ENCODE results near the gene TMEM187.
"Not testable (repeated sequence)": the region's sequence is repeated elsewhere in the genome, so short reads cannot be mapped to it uniquely, and the experiment has no call there.

Gene TMEM187

GRCh38 chrX:153991013-153991580 lies 18.5 kb downstream of the TMEM187 start:
- no peaks in the 10 kb centered on the region for H3K4me1 ChIP-seq (ENCODE audit: control insufficient read depth, insufficient read depth, low read length, poor library complexity, severe bottlenecking)
- no peak overlapping the region for H3K4me3 ChIP-seq (ENCODE audit: extremely low read depth, insufficient read depth, low read length, poor library complexity, severe bottlenecking)
- no peak overlapping the region for H3K27ac ChIP-seq (ENCODE audit: low read depth, low read length, severe bottlenecking)
- no CpG with 5 or more reads among the region's 3 CpGs for WGBS, 2 experiments (ENCODE audit: insufficient coverage in 2 of 2)
- no peaks in the 10 kb centered on the region for H3K36me3 ChIP-seq (ENCODE audit: control insufficient read depth, insufficient read depth, low read length)
- no peaks in the 10 kb centered on the region for H3K9me3 ChIP-seq (ENCODE audit: control insufficient read depth, low read length)

GRCh38 chrX:153992180-153992579 lies 19.6 kb downstream of the TMEM187 start:
- no peaks in the 10 kb centered on the region for H3K9me3 ChIP-seq (ENCODE audit: control insufficient read depth, low read length)
- no peak overlapping the region for H3K27ac ChIP-seq (ENCODE audit: low read depth, low read length, severe bottlenecking)
- 67 to 100% methylated on average over 1 to 2 of the region's 8 CpGs for WGBS, 2 experiments (ENCODE audit: insufficient coverage in 2 of 2)
- no peak overlapping the region for H3K4me3 ChIP-seq (ENCODE audit: extremely low read depth, insufficient read depth, low read length, poor library complexity, severe bottlenecking)
- H3K4me1 ChIP-seq (ENCODE audit: control insufficient read depth, insufficient read depth, low read length, poor library complexity, severe bottlenecking), result no peaks in the 10 kb centered on the region
- H3K36me3 ChIP-seq (ENCODE audit: control insufficient read depth, insufficient read depth, low read length), result no peaks in the 10 kb centered on the region

GRCh38 chrX:153993079-153993478 lies 20.5 kb downstream of the TMEM187 start:
- no peak overlapping the region for H3K4me3 ChIP-seq (ENCODE audit: extremely low read depth, insufficient read depth, low read length, poor library complexity, severe bottlenecking)
- H3K27ac ChIP-seq (ENCODE audit: low read depth, low read length, severe bottlenecking), result no peak overlapping the region
- H3K9me3 ChIP-seq (ENCODE audit: control insufficient read depth, low read length), result no peaks in the 10 kb centered on the region
- WGBS, 2 experiments (ENCODE audit: insufficient coverage in 2 of 2), result 94 to 96% methylated on average over 5 to 8 of the region's 12 CpGs
- no peaks in the 10 kb centered on the region for H3K36me3 ChIP-seq (ENCODE audit: control insufficient read depth, insufficient read depth, low read length)
- H3K4me1 ChIP-seq (ENCODE audit: control insufficient read depth, insufficient read depth, low read length, poor library complexity, severe bottlenecking), result no peaks in the 10 kb centered on the region

- Histone ChIP-seq H3K27ac (ENCODE audit: low read depth, low read length, severe bottlenecking) (no peak overlapping the region), H3K4me1 (ENCODE audit: control insufficient read depth, insufficient read depth, low read length, poor library complexity, severe bottlenecking) (no peaks in the 10 kb centered on the region)
- 92% methylated on average over 2 of the region's 10 CpGs; no CpG with 5 or more reads in 1 of the 2 experiments for WGBS, 2 experiments (ENCODE audit: insufficient coverage in 2 of 2)
Measured at GRCh38 chrX:153993978-153994377, 21.4 kb downstream of the TMEM187 start.

GRCh38 chrX:153994398-153994797 lies 21.8 kb downstream of the TMEM187 start:
- no CpG with 5 or more reads among the region's 5 CpGs for WGBS, 2 experiments (ENCODE audit: insufficient coverage in 2 of 2)
- not testable (repeated sequence) for H3K36me3 ChIP-seq (ENCODE audit: control insufficient read depth, insufficient read depth, low read length); H3K4me3 ChIP-seq (ENCODE audit: extremely low read depth, insufficient read depth, low read length, poor library complexity, severe bottlenecking); H3K4me1 ChIP-seq (ENCODE audit: control insufficient read depth, insufficient read depth, low read length, poor library complexity, severe bottlenecking); H3K27ac ChIP-seq (ENCODE audit: low read depth, low read length, severe bottlenecking); H3K9me3 ChIP-seq (ENCODE audit: control insufficient read depth, low read length)

More at GRCh38 chrX:153993978-153994377, 21.4 kb downstream of the TMEM187 start:
- no peaks in the 10 kb centered on the region for H3K36me3 ChIP-seq (ENCODE audit: control insufficient read depth, insufficient read depth, low read length)
- H3K4me3 ChIP-seq (ENCODE audit: extremely low read depth, insufficient read depth, low read length, poor library complexity, severe bottlenecking), result no peak overlapping the region
- no peaks in the 10 kb centered on the region for H3K9me3 ChIP-seq (ENCODE audit: control insufficient read depth, low read length)

- H3K27ac ChIP-seq (ENCODE audit: low read depth, low read length, severe bottlenecking), result no peak overlapping the region
- no peaks in the 10 kb centered on the region for H3K9me3 ChIP-seq (ENCODE audit: control insufficient read depth, low read length)
- H3K4me1 ChIP-seq (ENCODE audit: control insufficient read depth, insufficient read depth, low read length, poor library complexity, severe bottlenecking), result no peaks in the 10 kb centered on the region
- no peak overlapping the region for H3K4me3 ChIP-seq (ENCODE audit: extremely low read depth, insufficient read depth, low read length, poor library complexity, severe bottlenecking)
- WGBS, 2 experiments (ENCODE audit: insufficient coverage in 2 of 2), result 100% methylated on average over 3 of the region's 8 CpGs
- no peaks in the 10 kb centered on the region for H3K36me3 ChIP-seq (ENCODE audit: control insufficient read depth, insufficient read depth, low read length)
Measured at GRCh38 chrX:153995504-153995903, 22.9 kb downstream of the TMEM187 start.

- H3K36me3 ChIP-seq (ENCODE audit: control insufficient read depth, insufficient read depth, low read length), result no peaks in the 10 kb centered on the region
- no peak overlapping the region for H3K27ac ChIP-seq (ENCODE audit: low read depth, low read length, severe bottlenecking)
- no peak overlapping the region for H3K4me3 ChIP-seq (ENCODE audit: extremely low read depth, insufficient read depth, low read length, poor library complexity, severe bottlenecking)
- H3K4me1 ChIP-seq (ENCODE audit: control insufficient read depth, insufficient read depth, low read length, poor library complexity, severe bottlenecking), result peaks cover 9% of the 10 kb centered on the region
- WGBS, 2 experiments (ENCODE audit: insufficient coverage in 2 of 2), result 89 to 100% methylated on average over 1 to 10 of the region's 19 CpGs
- no peaks in the 10 kb centered on the region for H3K9me3 ChIP-seq (ENCODE audit: control insufficient read depth, low read length)
Measured at GRCh38 chrX:153999359-154000037, 26.9 kb downstream of the TMEM187 start.

GRCh38 chrX:154000051-154000450 lies 27.5 kb downstream of the TMEM187 start:
- H3K36me3 ChIP-seq (ENCODE audit: control insufficient read depth, insufficient read depth, low read length), result no peaks in the 10 kb centered on the region
- H3K4me1 ChIP-seq (ENCODE audit: control insufficient read depth, insufficient read depth, low read length, poor library complexity, severe bottlenecking), result peaks cover 9% of the 10 kb centered on the region
- WGBS, 2 experiments (ENCODE audit: insufficient coverage in 2 of 2), result 73% methylated on average over 3 of the region's 5 CpGs; no CpG with 5 or more reads in 1 of the 2 experiments

GRCh38 chrX:154002215-154002719 lies 29.7 kb downstream of the TMEM187 start:
- Histone ChIP-seq H3K9me3 (ENCODE audit: control insufficient read depth, low read length) (no peaks in the 10 kb centered on the region), H3K4me3 (ENCODE audit: extremely low read depth, insufficient read depth, low read length, poor library complexity, severe bottlenecking) (no peak overlapping the region), H3K27ac (ENCODE audit: low read depth, low read length, severe bottlenecking) (peak overlapping the region; percentile 85), H3K36me3 (ENCODE audit: control insufficient read depth, insufficient read depth, low read length) (peaks cover 3% of the 10 kb centered on the region), H3K4me1 (ENCODE audit: control insufficient read depth, insufficient read depth, low read length, poor library complexity, severe bottlenecking) (peaks cover 9% of the 10 kb centered on the region)
- WGBS, 2 experiments (ENCODE audit: insufficient coverage in 2 of 2), result 96 to 97% methylated on average over 8 to 11 of the region's 17 CpGs

More at GRCh38 chrX:154000051-154000450, 27.5 kb downstream of the TMEM187 start:
- Histone ChIP-seq H3K27ac (ENCODE audit: low read depth, low read length, severe bottlenecking) (no peak overlapping the region), H3K4me3 (ENCODE audit: extremely low read depth, insufficient read depth, low read length, poor library complexity, severe bottlenecking) (no peak overlapping the region), H3K9me3 (ENCODE audit: control insufficient read depth, low read length) (no peaks in the 10 kb centered on the region)

GRCh38 chrX:154004315-154004714 lies 31.8 kb downstream of the TMEM187 start:
- WGBS, 2 experiments (ENCODE audit: insufficient coverage in 2 of 2), result 87 to 94% methylated on average over 5 to 6 of the region's 11 CpGs
- Histone ChIP-seq H3K36me3 (ENCODE audit: control insufficient read depth, insufficient read depth, low read length) (peaks cover 3% of the 10 kb centered on the region), H3K9me3 (ENCODE audit: control insufficient read depth, low read length) (no peaks in the 10 kb centered on the region), H3K27ac (ENCODE audit: low read depth, low read length, severe bottlenecking) (no peak overlapping the region), H3K4me1 (ENCODE audit: control insufficient read depth, insufficient read depth, low read length, poor library complexity, severe bottlenecking) (peaks cover 9% of the 10 kb centered on the region), H3K4me3 (ENCODE audit: extremely low read depth, insufficient read depth, low read length, poor library complexity, severe bottlenecking) (no peak overlapping the region)

GRCh38 chrX:154006947-154007346 lies 34.4 kb downstream of the TMEM187 start:
- H3K36me3 ChIP-seq (ENCODE audit: control insufficient read depth, insufficient read depth, low read length), result peaks cover 12% of the 10 kb centered on the region
- H3K27ac ChIP-seq (ENCODE audit: low read depth, low read length, severe bottlenecking), result no peak overlapping the region
- H3K4me1 ChIP-seq (ENCODE audit: control insufficient read depth, insufficient read depth, low read length, poor library complexity, severe bottlenecking), result peaks cover 5% of the 10 kb centered on the region
- WGBS, 2 experiments (ENCODE audit: insufficient coverage in 2 of 2), result 97 to 99% methylated on average over 12 to 15 of the region's 20 CpGs
- H3K4me3 ChIP-seq (ENCODE audit: extremely low read depth, insufficient read depth, low read length, poor library complexity, severe bottlenecking), result no peak overlapping the region
- H3K9me3 ChIP-seq (ENCODE audit: control insufficient read depth, low read length), result no peaks in the 10 kb centered on the region

Measured in mesodermal cell (in vitro differentiated cells).